ENCODE measurements around the gene RNU1-3.
"Not testable (repeated sequence)": the region's sequence is repeated elsewhere in the genome, so short reads cannot be mapped to it uniquely, and the experiment has no call there.

RNU1-3 gene

DNA sequence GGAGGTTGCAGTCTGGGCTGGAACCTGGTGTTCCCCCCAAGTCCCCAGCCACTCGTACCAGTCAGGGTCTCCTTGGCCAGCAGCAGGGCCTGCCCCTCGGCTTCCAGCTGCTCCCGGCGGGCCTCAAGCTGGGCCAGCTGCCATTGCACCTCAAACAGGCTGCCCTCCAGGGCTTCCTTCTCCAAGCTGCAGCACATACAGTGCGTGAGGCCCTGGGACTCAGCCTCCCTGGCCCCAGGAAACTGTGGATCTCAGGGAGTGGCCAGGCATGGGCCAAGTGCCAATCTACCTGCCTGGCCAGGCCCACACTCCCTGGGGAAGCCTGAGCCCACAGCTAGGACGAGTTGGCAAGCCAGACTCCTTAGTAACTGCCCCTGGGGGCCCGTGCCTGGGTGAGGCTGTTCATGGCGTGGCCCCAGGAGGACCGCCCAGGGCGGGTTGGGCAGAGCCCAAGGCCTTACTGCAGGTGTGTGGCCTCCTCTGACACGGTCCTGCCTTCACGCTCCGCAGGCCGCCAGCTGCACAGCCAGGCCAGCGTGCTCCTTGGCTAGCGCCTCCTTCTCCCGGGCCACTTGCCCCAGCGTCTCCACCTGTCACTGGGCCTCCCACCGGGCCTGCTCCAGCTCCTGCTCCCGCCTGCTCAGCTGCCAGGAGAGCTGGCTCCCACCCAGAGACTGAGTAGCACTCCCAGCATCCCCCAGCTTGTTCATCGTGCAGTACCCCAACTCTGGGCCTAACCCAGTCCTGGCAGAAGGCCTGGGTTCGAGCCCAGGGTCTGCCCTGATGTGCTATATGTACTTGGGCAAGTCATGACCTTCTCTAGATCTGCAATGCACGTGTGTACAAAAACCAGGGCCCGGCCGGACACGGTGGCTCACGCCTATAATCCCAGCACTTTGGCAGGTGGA lies 42.7 kb downstream of the RNU1-3 start:
- H3K27ac Mint-ChIP-seq; H3K4me3 Mint-ChIP-seq; H3K27me3 Mint-ChIP-seq; H3K4me1 Mint-ChIP-seq (ENCODE audit: low read depth); H3K36me3 Mint-ChIP-seq; H3K9me3 Mint-ChIP-seq (ENCODE audit: low read depth): not testable (repeated sequence)

GRCh38 chr1:16623337-16623736 lies 43.4 kb downstream of the RNU1-3 start:
- H3K27ac Mint-ChIP-seq; H3K9me3 Mint-ChIP-seq (ENCODE audit: low read depth); H3K4me3 Mint-ChIP-seq; H3K27me3 Mint-ChIP-seq; H3K4me1 Mint-ChIP-seq (ENCODE audit: low read depth); H3K36me3 Mint-ChIP-seq: not testable (repeated sequence)

DNA sequence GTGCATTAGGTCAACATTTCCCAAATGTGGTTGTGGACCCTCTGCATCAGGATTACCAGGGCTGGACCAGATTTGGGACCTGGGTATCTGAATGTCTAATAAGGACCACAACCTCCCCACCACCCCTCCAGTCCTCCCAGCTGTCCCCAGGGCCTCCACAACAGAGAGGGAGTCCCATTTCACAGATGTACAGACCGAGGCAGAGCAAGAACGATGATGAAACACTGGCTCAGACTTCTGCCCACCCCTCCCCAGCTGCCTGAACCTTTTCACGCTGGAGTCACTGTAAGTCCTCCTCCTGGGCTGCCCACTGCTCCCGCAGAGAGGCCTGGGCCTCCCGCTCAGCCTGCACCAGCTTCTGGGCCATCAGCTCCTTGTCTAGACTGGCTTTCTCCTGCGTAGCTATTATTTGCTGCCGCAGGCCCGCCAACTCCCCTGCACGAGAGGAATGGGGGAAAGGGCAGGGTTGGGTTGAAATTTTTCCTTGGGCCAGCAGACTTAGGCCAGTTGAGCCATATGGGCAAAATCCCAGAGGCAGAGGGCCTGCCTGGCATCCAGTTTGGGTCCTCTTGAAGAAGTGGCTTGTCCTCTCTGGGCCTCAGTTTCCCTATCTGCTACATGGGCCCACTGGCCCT lies 45.0 kb downstream of the RNU1-3 start:
- H3K4me1 Mint-ChIP-seq (ENCODE audit: low read depth); H3K9me3 Mint-ChIP-seq (ENCODE audit: low read depth); H3K27me3 Mint-ChIP-seq; H3K36me3 Mint-ChIP-seq; H3K4me3 Mint-ChIP-seq; H3K27ac Mint-ChIP-seq: not testable (repeated sequence)

DNA sequence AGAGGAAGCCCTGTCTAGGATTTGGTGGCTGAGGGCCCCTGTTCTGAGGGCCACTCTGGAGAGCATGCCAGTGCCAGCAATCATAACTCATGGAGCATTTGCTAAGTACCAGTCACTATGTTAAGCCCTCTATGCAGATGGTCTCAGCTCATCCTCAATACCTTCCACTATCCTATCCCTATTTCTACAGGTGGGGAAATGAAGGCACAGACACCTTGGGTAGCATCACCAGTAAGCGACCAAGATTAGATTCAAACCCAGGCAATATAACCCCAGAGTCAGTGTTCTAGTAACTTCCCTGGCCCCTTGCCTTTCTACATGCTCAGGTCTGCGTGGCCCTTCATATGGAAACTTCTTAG lies 45.5 kb downstream of the RNU1-3 start:
- no peaks in the 10 kb centered on the region for H3K4me1 Mint-ChIP-seq (ENCODE audit: low read depth)
- H3K36me3 Mint-ChIP-seq: peaks cover 2% of the 10 kb centered on the region
- H3K27ac Mint-ChIP-seq: no peak overlapping the region
- no peaks in the 10 kb centered on the region for H3K9me3 Mint-ChIP-seq (ENCODE audit: low read depth)
- H3K4me3 Mint-ChIP-seq: no peak overlapping the region
- no peaks in the 10 kb centered on the region for H3K27me3 Mint-ChIP-seq

DNA sequence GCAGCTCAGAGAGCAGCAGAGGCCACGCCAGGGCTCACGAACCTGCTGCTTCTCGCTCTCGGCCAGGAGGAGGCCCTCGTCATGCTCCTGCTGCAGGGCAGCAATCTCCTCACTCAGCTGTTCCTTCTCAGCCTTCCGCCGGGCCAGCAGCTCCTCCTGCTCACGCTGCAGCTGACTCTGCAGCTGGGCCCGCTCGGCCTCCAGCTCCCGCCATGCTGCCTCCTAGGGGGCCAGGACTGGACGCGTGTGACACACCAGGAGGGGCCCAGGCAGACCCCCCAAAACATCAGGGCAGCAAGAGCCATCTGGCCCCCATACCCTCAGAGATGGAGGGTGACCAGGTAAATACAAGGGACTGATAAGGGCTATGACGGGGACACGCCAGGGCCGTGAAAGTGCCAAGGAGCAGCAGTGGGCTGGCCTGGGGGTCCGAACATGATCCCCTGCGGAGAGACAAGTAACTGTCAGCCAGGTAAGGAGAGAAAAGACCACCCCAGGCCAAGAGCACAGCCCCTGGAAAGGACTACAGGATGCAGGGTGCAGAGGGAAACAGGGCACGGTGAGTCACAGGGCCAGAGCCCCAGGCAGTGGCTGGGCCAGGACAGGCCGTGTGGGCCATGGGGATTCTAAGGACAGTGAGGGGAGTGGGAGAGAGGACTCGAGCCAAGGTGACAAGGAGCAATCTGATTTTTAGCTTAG lies 46.8 kb downstream of the RNU1-3 start:
- not testable (repeated sequence) for H3K27ac Mint-ChIP-seq; H3K4me1 Mint-ChIP-seq (ENCODE audit: low read depth); H3K27me3 Mint-ChIP-seq; H3K36me3 Mint-ChIP-seq; H3K4me3 Mint-ChIP-seq; H3K9me3 Mint-ChIP-seq (ENCODE audit: low read depth)

DNA sequence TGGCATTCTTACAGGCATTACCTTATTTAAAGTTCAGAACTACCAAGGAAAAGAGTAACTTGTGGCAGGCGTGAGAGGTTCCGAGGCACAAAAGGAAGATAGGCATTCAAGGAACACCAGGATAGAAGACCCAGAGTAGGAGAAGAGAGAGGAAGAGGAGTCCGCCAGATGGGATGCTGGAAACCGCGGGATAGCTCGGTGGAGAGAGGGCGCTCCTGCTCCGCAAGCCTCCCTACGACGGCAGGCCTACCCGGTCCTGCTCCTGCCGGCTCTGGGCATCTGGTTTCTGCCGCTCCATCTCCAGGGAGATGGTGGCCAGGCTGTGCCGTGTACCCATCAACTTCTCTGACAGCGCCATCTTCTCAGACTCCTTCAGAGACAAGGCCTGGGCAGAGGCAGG lies 48.0 kb downstream of the RNU1-3 start:
- H3K4me1 Mint-ChIP-seq (ENCODE audit: low read depth): no peaks in the 10 kb centered on the region
- no peak overlapping the region for H3K27ac Mint-ChIP-seq
- H3K36me3 Mint-ChIP-seq: no peaks in the 10 kb centered on the region
- no peak overlapping the region for H3K4me3 Mint-ChIP-seq
- no peaks in the 10 kb centered on the region for H3K27me3 Mint-ChIP-seq
- H3K9me3 Mint-ChIP-seq (ENCODE audit: low read depth): no peaks in the 10 kb centered on the region

- no peak overlapping the region for H3K27ac Mint-ChIP-seq
- H3K27me3 Mint-ChIP-seq: no peaks in the 10 kb centered on the region
- no peaks in the 10 kb centered on the region for H3K9me3 Mint-ChIP-seq (ENCODE audit: low read depth)
- H3K4me3 Mint-ChIP-seq: no peak overlapping the region
- H3K4me1 Mint-ChIP-seq (ENCODE audit: low read depth): no peaks in the 10 kb centered on the region
- no peaks in the 10 kb centered on the region for H3K36me3 Mint-ChIP-seq
Measured at GRCh38 chr1:16617778-16618580, 48.8 kb downstream of the RNU1-3 start.

GRCh38 chr1:16617114-16617631 lies 49.6 kb downstream of the RNU1-3 start:
- no peaks in the 10 kb centered on the region for H3K36me3 Mint-ChIP-seq
- no peaks in the 10 kb centered on the region for H3K9me3 Mint-ChIP-seq (ENCODE audit: low read depth)
- no peaks in the 10 kb centered on the region for H3K27me3 Mint-ChIP-seq
- H3K4me1 Mint-ChIP-seq (ENCODE audit: low read depth): no peaks in the 10 kb centered on the region
- no peak overlapping the region for H3K4me3 Mint-ChIP-seq
- no peak overlapping the region for H3K27ac Mint-ChIP-seq

Measured in activated naive CD8-positive, alpha-beta T cell (primary cell).